ENCODE results near the gene GBGT1.

Gene GBGT1

GRCh38 chr9:133129001-133129795 is 34.5 kb downstream of the GBGT1 start:
- Histone ChIP-seq H3F3A (ENCODE audit: insufficient read depth, low read length) (no peaks in the 10 kb centered on the region), H4K20me1 (ENCODE audit: insufficient read depth, low read length) (no peaks in the 10 kb centered on the region), H3K9me3 (ENCODE audit: low read length) (no peaks in the 10 kb centered on the region), H3K27me3 (ENCODE audit: insufficient read depth, low read length) (no peaks in the 10 kb centered on the region; the same call in 1 of the 2 replicates), H3K9ac (ENCODE audit: low read length) (no peak overlapping the region), H3K36me3 (ENCODE audit: insufficient read depth, low read length) (no peaks in the 10 kb centered on the region; the same call in 1 of the 2 replicates), H3K27ac (ENCODE audit: low read depth, low read length, poor library complexity, severe bottlenecking) (no peak overlapping the region), H3K9me2 (ENCODE audit: low read depth, low read length) (no peaks in the 10 kb centered on the region), H3K4me1 (ENCODE audit: insufficient read depth, low read length, severe bottlenecking) (peaks cover 19% of the 10 kb centered on the region), H2AFZ (ENCODE audit: low read length) (no peak overlapping the region), H3K4me2 (ENCODE audit: low read length) (no peak overlapping the region), H3K79me2 (ENCODE audit: insufficient read depth, low read length) (no peaks in the 10 kb centered on the region), H3K4me3 (ENCODE audit: low read depth, low read length, poor library complexity, severe bottlenecking) (no peak overlapping the region)
- no peak for TF ChIP-seq CTCF (IDR thresholded peaks at IDR 0.05; ENCODE audit: low read length)

- H3K4me1 ChIP-seq (ENCODE audit: insufficient read depth, low read length, severe bottlenecking): peaks cover 11% of the 10 kb centered on the region
- H3K79me2 ChIP-seq (ENCODE audit: insufficient read depth, low read length): no peaks in the 10 kb centered on the region
- H3F3A ChIP-seq (ENCODE audit: insufficient read depth, low read length): no peaks in the 10 kb centered on the region
- H3K4me3 ChIP-seq (ENCODE audit: low read depth, low read length, poor library complexity, severe bottlenecking): no peak overlapping the region
- TF ChIP-seq EZH2 (IDR thresholded peaks at IDR 0.05; ENCODE audit: borderline replicate concordance, low read length): no peak
- no peak for TF ChIP-seq CTCF (IDR thresholded peaks at IDR 0.05; ENCODE audit: low read length)
- no peaks in the 10 kb centered on the region for H3K9me3 ChIP-seq (ENCODE audit: low read length)
- H3K9me2 ChIP-seq (ENCODE audit: low read depth, low read length): no peaks in the 10 kb centered on the region
- no peak overlapping the region for H3K9ac ChIP-seq (ENCODE audit: low read length)
- H4K20me1 ChIP-seq (ENCODE audit: insufficient read depth, low read length): no peaks in the 10 kb centered on the region
- no peaks in the 10 kb centered on the region; the same call in 1 of the 2 replicates for H3K27me3 ChIP-seq (ENCODE audit: insufficient read depth, low read length)
- H3K36me3 ChIP-seq (ENCODE audit: insufficient read depth, low read length): no peaks in the 10 kb centered on the region; the same call in 1 of the 2 replicates
- H3K4me2 ChIP-seq (ENCODE audit: low read length): no peak overlapping the region
- no peak overlapping the region for H2AFZ ChIP-seq (ENCODE audit: low read length)
- no peak overlapping the region for H3K27ac ChIP-seq (ENCODE audit: low read depth, low read length, poor library complexity, severe bottlenecking)
These were observed 35.6 kb downstream of the GBGT1 start for GRCh38 chr9:133128152-133128551.

GRCh38 chr9:133127340-133127981 is 36.3 kb downstream of the GBGT1 start:
- Histone ChIP-seq H2AFZ (ENCODE audit: low read length) (no peak overlapping the region), H3K4me2 (ENCODE audit: low read length) (no peak overlapping the region), H3K36me3 (ENCODE audit: insufficient read depth, low read length) (no peaks in the 10 kb centered on the region; the same call in 1 of the 2 replicates)

More at GRCh38 chr9:133127340-133127981, 36.3 kb downstream of the GBGT1 start:
- H3K4me3 ChIP-seq (ENCODE audit: low read depth, low read length, poor library complexity, severe bottlenecking): no peak overlapping the region
- no peaks in the 10 kb centered on the region for H4K20me1 ChIP-seq (ENCODE audit: insufficient read depth, low read length)
- H3K9ac ChIP-seq (ENCODE audit: low read length): no peak overlapping the region
- H3K9me3 ChIP-seq (ENCODE audit: low read length): no peaks in the 10 kb centered on the region
- no peaks in the 10 kb centered on the region for H3K9me2 ChIP-seq (ENCODE audit: low read depth, low read length)
- H3F3A ChIP-seq (ENCODE audit: insufficient read depth, low read length): no peaks in the 10 kb centered on the region
- H3K27ac ChIP-seq (ENCODE audit: low read depth, low read length, poor library complexity, severe bottlenecking): no peak overlapping the region
- TF ChIP-seq EZH2 (IDR thresholded peaks at IDR 0.05; ENCODE audit: borderline replicate concordance, low read length) (no peak), CTCF (IDR thresholded peaks at IDR 0.05; ENCODE audit: low read length) (peak; percentile 32; the same call in 1 of the 2 replicates)
- no peaks in the 10 kb centered on the region; the same call in 1 of the 2 replicates for H3K27me3 ChIP-seq (ENCODE audit: insufficient read depth, low read length)
- H3K79me2 ChIP-seq (ENCODE audit: insufficient read depth, low read length): no peaks in the 10 kb centered on the region
- peaks cover 11% of the 10 kb centered on the region for H3K4me1 ChIP-seq (ENCODE audit: insufficient read depth, low read length, severe bottlenecking)

Data from OCI-LY1 (cell line).